ENCODE measurements around the gene NEURL1.
"Not testable (repeated sequence)": the region's sequence is repeated elsewhere in the genome, so short reads cannot be mapped to it uniquely, and the experiment has no call there.

Gene NEURL1

DNA sequence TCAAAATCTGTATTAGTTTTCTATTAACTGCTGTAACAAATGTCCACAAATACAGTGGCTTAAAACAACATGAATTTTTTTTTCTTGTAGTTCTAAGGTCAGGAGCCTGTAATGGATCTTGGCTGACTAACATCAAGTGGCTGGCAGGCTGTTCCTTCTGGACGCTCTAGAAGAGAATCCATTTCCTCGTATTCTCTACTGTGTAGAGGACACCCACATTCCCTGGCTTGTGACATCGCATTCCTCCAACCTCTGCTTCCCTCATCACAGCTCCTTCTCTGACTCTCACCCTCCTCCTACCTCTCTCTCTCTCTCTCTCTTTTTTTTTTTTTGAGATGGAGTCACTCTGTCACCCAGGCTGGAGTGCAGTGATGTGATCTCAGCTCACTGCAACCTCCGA, 30.0 kb upstream of the NEURL1 start:
- no peak for DNase-seq (ENCODE audit: low read depth)

DNA sequence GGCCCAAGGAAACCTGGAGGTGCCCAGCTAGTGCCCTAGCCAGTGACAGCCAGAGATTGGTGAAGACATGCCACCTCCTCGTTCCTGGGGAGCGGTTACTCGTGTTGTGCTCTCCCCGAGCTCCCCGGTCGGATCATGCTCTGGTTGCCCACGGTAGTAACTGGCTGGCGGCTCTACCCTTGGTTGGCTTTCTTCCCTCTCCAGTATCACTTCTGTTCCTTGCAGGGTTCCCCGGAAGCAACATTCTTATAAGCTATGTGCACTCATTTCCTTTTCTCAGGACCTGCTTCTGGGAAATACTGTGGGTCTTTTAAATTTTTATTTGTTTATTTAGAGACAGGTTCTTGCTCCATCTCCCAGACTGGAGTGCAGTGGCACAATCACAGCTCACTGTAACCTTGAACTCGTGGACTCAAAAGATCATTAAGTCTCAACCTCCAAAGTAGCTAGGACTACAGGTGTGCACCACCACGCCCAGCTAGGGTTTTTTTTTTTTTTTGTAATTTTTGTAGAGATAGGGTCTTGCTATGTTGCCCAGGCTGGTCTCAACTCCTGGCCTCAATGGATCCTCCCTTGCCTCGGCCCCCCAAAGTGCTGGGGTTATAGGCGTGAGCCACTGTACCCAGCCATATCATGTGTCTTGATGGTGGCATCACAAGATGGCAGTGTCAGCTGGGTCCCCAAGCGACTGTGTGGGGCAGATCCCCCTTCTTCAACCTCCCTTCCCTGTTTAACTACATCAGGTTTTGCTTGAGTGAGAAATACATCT, 27.9 kb upstream of the NEURL1 start:
- DNase-seq (ENCODE audit: low read depth) = no peak

DNA sequence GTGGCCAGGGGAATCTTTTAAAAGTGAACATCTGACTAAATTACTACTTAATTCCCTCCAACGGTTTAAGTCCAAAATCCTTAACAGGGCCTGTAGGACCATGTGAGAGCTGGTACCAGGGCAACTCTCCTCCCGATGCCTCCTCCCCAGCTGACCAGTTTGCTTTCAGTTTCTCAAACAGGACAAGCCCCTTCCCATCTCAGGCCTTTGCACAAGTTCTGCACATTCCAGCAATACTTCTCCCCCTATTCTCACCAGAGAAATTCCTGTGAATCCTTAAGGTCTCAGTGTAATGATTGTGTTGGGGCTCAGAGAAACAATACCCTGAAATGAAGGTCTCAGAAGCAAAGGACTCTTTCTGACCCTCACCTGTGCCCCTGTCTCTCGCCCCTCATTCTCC, 26.8 kb upstream of the NEURL1 start:
- no peak for DNase-seq (ENCODE audit: low read depth)

DNA sequence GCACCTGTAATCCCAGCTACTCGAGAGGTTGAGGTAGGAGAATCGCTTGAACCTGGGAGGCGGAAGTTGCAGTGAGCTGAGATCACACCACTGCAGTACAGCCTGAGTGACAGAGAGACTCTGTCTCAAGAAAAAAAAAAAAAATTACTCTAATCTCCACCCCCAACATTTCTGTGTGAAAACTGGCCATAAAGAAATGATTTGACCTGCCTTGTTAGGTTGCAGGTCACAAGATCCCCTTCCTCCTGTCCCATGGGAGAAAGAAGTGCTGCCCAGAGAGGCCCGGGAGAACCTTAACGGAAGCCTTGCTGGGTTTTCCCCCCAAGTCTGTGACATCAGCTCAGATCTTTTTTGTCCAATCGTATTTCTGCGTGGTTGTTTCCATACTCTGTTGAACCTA, 26.1 kb upstream of the NEURL1 start:
- DNase-seq (ENCODE audit: low read depth) = no peak

DNA sequence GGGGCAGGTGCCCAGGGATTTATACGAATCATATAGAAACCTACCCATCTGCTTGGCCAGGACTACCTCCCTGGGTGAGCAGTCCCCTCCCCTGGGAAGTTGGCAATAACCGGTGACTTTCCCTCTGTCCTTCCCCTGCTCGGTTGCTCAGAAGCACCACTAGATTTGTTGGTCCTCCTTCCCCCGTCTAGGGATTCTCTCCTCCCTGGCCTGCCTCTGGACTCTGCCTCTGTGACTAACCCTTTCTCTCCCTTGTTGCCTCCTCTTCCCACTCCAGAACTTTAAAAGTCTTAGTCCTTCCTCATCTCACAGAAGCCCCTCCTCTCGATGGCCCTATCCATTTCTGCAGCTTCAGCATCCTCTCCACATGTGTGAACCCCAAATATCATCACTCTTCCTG, 24.3 kb upstream of the NEURL1 start:
- no peak for DNase-seq (ENCODE audit: low read depth)

DNA sequence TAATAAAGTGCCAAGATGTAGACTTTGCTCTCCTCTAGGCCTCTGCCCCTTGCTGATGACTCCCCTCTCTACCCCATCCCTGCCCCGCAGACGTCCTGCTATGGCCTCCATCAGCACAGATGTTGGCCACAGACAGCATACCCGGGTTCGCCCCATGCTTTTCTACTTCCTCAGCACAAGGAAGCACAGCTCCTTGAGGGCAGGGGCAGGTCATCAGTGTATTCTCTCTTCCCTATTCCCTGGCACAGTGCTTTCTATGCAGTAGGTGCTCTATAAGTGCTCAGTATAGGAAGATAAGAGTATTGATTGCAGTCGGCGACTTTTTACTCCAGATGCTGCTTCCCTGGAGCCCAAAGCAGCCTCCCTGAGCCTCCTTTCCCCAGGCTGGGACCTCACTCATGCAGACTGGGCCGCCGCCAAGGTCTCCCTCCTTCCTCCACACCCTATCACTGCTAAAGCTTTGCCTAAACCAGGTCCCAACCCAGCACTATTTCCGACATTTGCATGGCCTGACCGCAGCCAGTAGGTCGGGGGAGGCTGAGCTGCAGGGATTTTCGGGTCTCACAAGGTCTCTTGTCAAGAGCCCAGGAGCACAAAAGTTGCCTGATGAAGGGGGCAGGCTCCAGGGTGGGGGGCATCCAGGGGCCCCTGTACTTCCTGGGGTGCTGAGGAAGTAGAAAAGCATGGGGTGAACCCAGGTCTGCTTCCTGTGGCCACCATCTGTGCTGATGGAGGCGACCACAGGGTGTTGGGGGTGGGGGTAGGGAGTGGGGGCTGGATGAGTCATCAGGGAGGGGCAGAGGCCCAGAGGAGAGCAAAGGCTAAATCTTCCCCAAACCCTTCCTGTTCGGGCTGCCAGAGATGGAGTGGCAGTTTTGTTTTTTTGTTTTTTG, 22.5 kb upstream of the NEURL1 start:
- no peak for DNase-seq (ENCODE audit: low read depth)

DNA sequence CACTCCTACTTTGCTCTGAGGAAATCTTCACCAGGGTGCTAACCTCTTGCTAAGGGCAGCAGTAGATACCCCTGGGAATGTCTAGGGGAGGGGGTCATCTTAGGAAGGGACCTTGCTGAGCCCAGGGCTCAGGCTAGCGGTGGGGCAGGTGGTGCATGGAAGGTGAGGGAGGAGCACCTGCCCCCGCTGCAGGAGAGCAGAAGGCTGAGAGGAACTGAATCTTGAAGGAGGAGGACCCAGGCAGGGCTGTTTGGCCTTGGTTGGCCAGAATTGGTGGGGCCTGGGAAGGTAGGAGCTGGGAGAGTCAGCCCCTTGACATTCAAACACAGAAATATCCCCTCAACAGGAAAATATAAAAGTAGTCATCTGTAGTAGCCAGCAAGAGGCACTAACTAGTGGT, 21.5 kb upstream of the NEURL1 start:
- DNase-seq (ENCODE audit: low read depth) = no peak

DNA sequence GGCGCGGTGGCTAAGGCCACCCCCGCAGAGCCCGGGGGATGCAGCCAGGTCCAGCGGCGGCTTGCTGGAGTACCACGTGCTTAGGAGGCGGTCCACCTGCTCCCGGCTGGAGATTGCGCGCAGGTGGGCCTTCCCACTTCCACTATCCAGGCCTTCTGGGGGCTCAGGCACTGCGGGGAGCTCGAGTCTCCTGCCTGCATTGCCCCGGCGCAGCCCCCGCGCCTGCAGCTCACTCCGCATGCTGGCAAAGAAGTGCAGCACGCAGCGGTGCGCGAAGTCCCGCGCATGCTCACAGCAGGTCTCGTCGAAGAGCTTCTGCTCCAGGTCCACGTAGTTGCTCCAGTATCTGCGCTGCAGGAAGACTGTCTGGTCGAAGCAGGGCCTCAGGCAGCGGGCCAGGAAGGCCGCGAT, 20.2 kb upstream of the NEURL1 start:
- DNase-seq (ENCODE audit: low read depth) = no peak

DNA sequence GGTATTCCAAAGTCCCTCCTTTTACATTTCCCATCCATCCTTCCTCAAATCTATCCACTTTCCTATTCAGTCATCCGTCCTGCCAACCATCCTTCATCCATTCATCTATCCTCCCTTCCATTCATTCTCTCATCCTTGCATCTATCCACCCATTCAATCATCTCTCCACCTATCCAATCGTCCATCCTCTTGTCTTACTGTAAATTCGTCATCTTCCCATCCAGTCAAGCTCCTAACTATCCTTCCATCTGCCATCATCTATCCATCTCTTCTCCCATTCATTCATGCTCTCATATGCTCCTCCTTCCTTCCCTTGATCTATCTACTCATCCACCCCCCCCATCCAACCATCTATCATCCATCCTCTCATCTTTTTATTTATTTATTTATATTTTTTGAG, 19.4 kb upstream of the NEURL1 start:
- DNase-seq (ENCODE audit: low read depth) = no peak

DNA sequence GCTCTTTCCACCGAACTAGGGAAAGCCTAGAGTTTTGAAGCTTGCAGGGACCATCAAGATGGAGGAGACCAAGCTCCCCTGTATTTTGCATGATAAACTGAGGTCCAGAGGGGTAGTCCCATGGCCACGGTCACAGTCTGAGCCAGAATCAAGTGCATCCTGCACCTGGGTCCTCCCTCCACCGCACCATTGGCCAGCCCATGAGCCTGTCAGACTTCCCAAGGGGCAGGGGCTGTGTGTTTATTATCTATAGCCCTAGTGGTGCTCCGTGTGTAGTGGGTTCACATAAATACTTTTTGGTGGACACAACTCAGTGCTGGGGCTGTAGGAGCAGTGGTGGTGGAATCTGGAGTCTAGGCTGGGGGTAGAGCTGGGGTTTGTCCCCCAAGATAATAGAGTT, 18.1 kb upstream of the NEURL1 start:
- DNase-seq (ENCODE audit: low read depth) = no peak

DNA sequence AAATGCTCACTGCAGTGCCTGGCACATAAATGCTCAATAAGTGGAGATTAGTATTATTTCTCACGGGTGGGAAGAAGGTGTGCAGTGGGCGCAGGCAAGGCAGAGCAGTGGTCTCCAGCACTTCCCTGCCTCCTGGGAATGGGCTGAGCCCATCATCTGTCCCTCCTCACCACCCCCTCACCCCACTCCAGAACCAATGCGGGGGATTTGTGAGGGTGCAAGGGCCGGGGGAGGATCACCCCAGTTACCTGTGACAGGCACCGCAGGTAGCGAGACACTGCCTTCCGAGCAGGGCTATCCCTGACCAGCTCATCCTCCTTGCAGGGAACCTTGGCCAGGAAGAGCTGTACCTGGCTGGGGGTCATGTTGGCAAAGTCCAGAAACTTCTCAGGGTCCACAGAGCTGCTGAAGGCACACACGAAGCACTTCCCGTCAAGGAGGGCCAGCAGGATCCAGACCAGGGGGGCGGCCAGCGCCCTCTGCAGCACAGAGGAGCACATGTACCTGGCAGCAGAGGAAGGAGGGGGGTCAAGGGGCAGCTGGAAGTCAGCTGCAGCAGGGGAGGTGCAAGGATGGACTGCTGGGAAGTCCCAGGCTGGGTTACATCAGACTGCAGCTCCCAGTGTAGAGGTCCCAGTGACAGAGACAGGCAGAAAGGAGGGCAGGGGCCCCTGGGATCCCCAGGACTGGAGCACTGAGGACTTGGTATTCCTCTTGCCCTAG, 17.3 kb upstream of the NEURL1 start:
- DNase-seq (ENCODE audit: low read depth) = no peak

DNA sequence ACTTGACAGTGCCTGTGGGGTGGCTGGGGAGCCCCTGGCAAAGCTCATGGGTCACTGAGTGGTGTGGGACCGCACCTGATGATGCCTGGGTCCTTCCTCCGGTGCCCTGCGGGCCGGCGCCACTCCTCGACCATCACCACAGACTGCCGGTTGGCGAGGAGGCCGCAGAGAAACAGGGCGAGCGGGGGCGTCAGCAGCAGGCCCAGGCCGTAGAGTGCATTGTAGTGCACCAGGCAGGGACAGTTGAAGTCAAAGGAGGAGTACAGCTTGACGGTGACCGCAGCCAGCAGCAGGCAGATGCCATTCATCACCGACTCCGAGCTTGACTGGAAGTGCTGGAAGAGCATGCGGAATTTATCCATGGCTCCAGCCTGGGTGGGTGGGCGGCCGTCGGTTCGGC, 14.8 kb upstream of the NEURL1 start:
- DNase-seq (ENCODE audit: low read depth) = no peak

DNA sequence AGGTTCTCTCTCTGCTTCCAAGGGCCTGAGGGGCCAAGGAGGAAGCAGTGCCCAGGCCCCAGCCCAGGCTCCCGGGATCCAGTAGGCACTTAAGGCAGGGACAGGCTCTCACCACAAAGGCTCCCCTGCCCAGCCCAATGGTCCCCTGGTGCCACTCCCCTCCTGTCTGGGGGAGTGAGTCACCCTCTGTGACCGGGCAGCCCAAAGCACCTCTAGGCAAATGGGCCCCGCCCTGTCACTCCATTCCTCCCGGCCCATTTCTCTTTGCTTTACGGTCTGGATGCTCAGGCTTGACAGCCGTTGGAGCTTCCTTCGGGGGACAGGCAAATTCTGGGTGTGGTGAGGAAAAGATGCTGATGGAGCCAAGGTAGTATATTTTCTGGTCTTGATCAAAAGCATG, 14.4 kb upstream of the NEURL1 start, which contains the start of gene CALHM3:
TSS of gene CALHM3 (minus strand) at position 106 of the 400 bp plus-strand sequence. CDS start 208 bp downstream, outside the sequence.
- no peak for DNase-seq (ENCODE audit: low read depth)

DNA sequence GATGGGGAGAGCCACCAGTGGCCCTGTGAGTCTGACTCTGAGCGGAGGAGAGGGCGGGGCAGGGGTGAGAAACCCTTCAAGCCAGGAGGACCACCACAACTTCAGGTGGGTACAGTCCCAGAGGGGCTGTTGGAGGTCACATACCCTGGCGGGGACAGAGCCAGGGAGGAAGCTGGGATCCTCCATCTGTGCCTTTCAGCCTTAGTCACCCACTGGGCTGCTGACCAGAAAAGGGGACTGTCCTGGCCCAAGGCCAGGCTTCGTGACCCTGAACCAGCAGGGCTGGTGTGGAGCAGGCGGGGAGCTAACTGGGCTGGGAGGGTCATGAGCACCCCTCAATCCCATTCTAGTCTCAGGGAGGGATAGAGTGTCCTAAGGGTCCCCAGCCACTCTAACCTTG, 13.0 kb upstream of the NEURL1 start:
- DNase-seq (ENCODE audit: low read depth) = no peak

DNA sequence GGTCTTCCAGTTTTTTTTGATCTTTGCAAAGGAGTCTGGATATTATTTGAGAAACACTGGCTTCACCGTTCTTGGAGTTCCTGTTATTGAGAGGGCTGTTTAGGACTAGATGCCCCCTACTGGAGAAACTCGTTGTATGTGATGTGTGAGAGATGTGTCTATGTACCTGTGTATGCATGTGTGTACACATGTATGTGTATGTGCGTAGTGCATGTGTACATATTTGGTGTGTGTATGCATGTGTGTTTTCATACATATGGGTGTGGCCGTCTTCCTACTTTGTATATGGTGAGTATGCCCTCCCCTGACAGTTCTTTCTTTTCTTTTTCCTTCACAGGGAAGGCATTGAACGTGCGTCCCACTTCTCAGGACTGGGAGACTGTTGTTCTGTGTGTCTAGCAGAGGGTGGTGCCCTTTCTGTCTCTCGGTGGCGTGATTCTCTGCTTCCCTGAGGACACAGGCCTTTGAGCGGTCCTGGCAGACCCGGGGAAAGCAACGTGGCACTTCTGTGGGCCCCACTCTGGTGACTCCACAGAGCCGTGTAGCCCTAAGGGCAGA, 11.5 kb upstream of the NEURL1 start:
- DNase-seq (ENCODE audit: low read depth) = no peak

DNA sequence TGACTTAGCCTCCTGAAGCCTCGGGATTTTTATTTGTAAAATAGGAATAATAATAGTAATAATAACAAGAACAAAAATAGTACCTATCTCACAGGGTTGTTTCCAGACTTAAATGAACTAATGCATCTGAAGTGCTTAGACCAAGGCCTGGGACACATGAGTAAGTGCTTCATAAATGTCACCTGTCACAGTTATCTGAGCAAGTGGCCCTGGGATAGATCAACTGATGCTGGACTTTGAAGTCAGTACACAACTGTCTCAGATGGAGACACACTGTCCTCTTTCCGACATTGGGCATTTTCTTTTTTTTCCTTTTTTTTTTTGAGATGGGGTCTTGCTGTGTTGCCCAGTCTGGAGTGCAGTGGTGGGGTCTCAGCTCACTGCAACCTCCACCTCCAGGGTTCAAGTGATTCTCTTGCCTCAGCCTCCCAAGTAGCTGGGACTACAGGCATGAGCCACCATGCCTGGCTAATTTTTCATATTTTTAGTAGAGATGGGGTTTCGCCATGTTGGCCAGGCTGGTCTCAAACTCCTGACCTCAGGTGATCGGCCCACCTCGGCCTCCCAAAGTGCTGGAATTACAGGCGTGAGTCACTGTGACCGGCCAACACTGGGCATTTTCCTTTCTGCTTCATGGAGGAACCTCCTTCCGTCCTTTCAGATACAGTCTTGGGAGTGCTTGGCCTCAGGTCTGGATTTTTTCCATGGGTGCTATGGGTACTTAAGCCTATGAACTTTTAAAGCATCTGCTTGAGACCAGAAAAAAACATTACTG, 6.7 kb upstream of the NEURL1 start:
- DNase-seq (ENCODE audit: low read depth) = not testable (repeated sequence)

DNA sequence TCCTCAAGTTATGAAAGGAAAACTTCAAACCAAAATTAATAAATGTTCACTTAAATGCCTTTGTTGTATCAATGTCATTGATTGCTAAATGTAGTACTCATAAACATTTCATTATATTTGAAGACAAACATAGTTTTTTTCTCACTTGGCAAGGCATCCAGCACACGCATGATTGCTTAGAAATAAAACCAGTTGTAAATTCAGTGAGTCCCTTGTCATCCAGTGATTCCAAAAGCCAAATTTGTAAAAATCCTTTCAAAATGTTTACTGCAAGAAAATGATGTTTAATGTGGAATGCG, 6.1 kb upstream of the NEURL1 start:
- DNase-seq (ENCODE audit: low read depth) = no peak

DNA sequence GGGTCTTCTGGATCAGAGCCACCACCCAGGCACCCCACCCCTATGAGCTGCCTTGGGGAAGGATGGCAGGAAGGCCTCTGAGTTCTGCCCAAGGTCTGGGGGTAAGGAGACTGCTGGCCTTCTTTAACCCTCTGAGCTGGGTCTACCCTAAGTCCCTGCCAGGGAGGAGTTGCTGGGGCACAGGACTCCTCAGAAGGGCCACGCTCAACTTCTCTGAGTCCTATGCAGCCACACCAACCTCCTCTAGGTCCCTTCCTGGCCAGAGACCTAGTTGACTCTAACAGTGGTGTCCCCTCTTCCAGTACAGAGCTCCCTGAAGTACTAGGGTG, 2.6 kb upstream of the NEURL1 start:
- DNase-seq (ENCODE audit: low read depth) = no peak

DNA sequence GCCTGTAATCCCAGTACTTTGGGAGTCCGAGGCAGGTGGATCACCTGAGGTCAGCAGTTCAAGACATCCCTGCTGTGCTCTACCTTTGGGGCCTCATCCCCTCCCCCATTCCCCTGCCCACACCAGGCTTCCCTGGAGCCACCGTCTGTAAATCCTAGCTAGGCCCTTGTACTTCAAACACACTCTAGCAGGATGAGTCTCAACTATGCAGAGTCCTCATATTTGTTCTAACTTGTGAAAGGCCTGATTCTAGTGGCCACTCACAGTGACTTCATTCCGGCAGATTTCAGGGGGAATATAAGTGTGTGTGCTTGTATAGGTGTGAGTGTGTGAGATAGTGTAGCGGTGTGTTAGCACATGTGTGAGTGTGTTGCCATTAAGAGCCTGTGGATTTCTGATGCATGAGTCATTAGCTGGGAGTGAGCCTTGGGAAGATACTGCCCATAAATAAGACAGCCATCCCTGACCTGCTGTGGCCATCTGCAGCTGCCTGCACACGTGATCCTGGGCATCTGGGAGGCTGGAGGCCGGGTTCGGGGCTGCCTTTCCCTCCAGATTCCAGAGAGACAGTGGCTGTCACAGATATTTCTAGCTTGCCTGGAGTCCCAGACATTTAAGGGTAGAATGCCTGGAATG, 1.7 kb upstream of the NEURL1 start:
- DNase-seq (ENCODE audit: low read depth) = peak; percentile 66

DNA sequence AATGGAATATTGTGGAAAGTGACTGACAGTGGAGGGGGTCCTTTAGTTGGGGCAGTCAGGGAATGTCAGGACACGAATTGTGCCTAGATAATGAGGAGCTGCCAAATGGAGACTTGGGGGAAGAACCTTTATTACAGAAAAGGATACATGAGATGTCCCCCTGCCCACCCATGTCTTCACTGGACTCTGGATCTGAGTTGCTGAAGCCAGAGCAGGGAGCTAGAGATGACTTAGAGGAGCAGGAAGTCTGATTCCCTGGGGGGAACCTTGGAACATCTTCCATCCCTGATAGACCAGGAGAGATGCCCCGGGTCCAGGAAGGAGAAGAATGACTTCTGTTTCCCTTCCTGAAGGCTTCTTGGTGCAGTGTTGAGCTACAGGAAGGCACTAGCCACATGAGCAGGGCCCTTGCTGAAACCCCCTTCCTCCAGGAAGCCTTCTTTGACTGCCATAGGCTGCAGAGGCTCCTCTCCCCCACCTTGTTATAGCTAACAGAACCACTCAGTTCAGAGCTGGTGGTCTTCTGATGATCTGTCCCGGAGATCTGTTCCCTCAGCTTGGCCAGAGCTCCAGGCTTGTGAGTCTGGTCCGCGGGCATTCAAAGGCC, 747 bp upstream of the NEURL1 start:
- no peak for DNase-seq (ENCODE audit: low read depth)

Data from HS-27A (cell line).